Gastroesophageal sphincter (tissue), 4 donors: ENCODE data around the gene LYSMD3. TPM values are rescaled to one million over a fixed set of nuclear protein-coding genes. Genes with fewer than 3 reads are reported as not detected.

ENCODE experiments used
- ATAC-seq: fragments of 150-250 bp; one replicate; pipeline ENCODE4 v1.9.1; 2016; ENCODE audit warnings: mild to moderate bottlenecking, moderate library complexity
- H3K27ac ChIP-seq, 4 donors: fragments of 200-600 bp; sonication (generic) in 3 of 4; 1 replicate in 3 of 4; 2 replicates in 1 of 4; pipeline ENCODE4 v1.5.1; 2016 to 2019
- H3K27me3 ChIP-seq: fragments of 200-600 bp; sonication (generic); one replicate; pipeline ENCODE4 v1.5.1; 2019
- H3K36me3 ChIP-seq, 2 donors: fragments of 200-600 bp; sonication (generic); one replicate each; pipeline ENCODE4 v1.5.1; 2019; ENCODE audit warnings: control low read depth in 1 of 2
- H3K4me1 ChIP-seq, 3 donors: fragments of 200-600 bp; sonication (generic); 1 replicate in 2 of 3; 2 replicates in 1 of 3; pipeline ENCODE4 v1.5.1; 2016 to 2019; ENCODE audit warnings: control low read depth in 2 of 3
- H3K4me3 ChIP-seq, 2 donors: fragments of 200-600 bp; sonication (generic); one replicate each; pipeline ENCODE4 v1.5.1; 2019; ENCODE audit warnings: mild to moderate bottlenecking in 1 of 2, moderate library complexity in 1 of 2
- H3K9me3 ChIP-seq, 3 donors: fragments of 200-600 bp; sonication (generic); one replicate each; pipeline ENCODE4 v1.5.1; 2017 to 2019; ENCODE audit warnings: control low read depth in 2 of 3
- CTCF ChIP-seq, 4 experiments: fragments of 200-600 bp in 2 of 4; fragments of 450-650 bp in 2 of 4; sonication (generic) in 1 of 4; IDR thresholded peaks; one replicate each; pipeline ENCODE4 v1.5.1; 2017 to 2019; ENCODE audit warnings: antibody characterized with exemption in 4 of 4, mild to moderate bottlenecking in 2 of 4, moderate library complexity in 2 of 4
- EP300 ChIP-seq: sonication (generic); formaldehyde crosslinking; IDR thresholded peaks from one replicate; pipeline ENCODE4 v1.6.1; 2017; ENCODE audit warnings: antibody characterized with exemption, mild to moderate bottlenecking
- POLR2A ChIP-seq, 2 donors: fragments of 450-650 bp; IDR thresholded peaks; one replicate each; pipeline ENCODE4 v1.6.1; 2017; ENCODE audit warnings: antibody characterized with exemption in 2 of 2, mild to moderate bottlenecking in 2 of 2, moderate library complexity in 1 of 2
- POLR2AphosphoS5 ChIP-seq: sonication (generic); formaldehyde crosslinking; IDR thresholded peaks from one replicate; pipeline ENCODE4 v1.6.1; 2017; ENCODE audit warnings: antibody characterized with exemption
- WGBS, 2 donors: methylation state at CpG; one replicate each; pipeline ENCODE4 v1.1.5; 2018; ENCODE audit warnings: low coverage in 1 of 2; 5-methylcytosine and 5-hydroxymethylcytosine counted together
- total RNA-seq, 4 donors: library from RNA; depleted of rRNA; stranded (reverse); fragments of >200 nt; gene quantifications; one replicate each; pipeline ENCODE4 v1.1.0, GENCODE V29; 2016

LYSMD3 gene
- total RNA-seq, 4 donors from 2014 or later: 14.2 to 27.6 (median 22.0) TPM

GRCh38 chr5:90550963-90551362 is 21.6 kb upstream of the LYSMD3 start:
- Histone ChIP-seq H3K4me1 (no peaks in the 10 kb centered on the region), H3K27ac (no peak overlapping the region), H3K9me3 (no peaks in the 10 kb centered on the region), H3K4me3 (no peak overlapping the region), H3K27me3 (peaks cover 31% of the 10 kb centered on the region), H3K36me3 (no peaks in the 10 kb centered on the region)
- 77 to 85% methylated on average over 3 of the region's 3 CpGs for WGBS, 2 donors
- ATAC-seq: no peak
- TF ChIP-seq CTCF (IDR thresholded peaks at IDR 0.05) (no peak), POLR2AphosphoS5 (no peak), POLR2A (IDR thresholded peaks at IDR 0.05) (no peak), EP300 (no peak)

GRCh38 chr5:90549729-90550275 is 20.4 kb upstream of the LYSMD3 start:
- Histone ChIP-seq H3K4me1 (no peaks in the 10 kb centered on the region), H3K27me3 (peaks cover 22% of the 10 kb centered on the region), H3K9me3 (no peaks in the 10 kb centered on the region), H3K27ac (no peak overlapping the region), H3K36me3 (no peaks in the 10 kb centered on the region), H3K4me3 (no peak overlapping the region)
- 74 to 81% methylated on average over 2 of the region's 2 CpGs for WGBS, 2 donors
- ATAC-seq: no peak
- no peak for TF ChIP-seq EP300
- no peak for TF ChIP-seq POLR2A (IDR thresholded peaks at IDR 0.05)
- no peak for TF ChIP-seq POLR2AphosphoS5
- no peak for TF ChIP-seq CTCF (IDR thresholded peaks at IDR 0.05)

DNA sequence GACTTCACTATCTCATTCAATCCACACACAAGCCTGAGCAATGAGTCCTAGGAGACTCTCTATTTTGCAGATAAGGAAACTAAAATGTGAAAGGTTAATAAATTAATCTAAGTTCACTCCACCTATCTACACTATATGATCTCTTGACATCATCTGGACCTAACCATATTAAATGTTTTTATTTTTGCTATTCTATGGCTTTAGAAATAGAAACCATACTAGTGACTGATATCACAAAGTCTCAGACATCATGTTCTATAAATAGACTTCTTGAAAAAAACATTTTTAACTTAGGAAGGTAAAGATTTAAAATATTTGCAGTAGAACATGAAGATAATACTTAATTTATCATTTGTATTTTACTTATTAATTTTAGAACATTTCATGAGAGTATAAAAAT is 19.8 kb upstream of the LYSMD3 start:
- no peak for ATAC-seq
- TF ChIP-seq POLR2AphosphoS5 (no peak), POLR2A (IDR thresholded peaks at IDR 0.05) (no peak), CTCF (IDR thresholded peaks at IDR 0.05) (no peak), EP300 (no peak)

DNA sequence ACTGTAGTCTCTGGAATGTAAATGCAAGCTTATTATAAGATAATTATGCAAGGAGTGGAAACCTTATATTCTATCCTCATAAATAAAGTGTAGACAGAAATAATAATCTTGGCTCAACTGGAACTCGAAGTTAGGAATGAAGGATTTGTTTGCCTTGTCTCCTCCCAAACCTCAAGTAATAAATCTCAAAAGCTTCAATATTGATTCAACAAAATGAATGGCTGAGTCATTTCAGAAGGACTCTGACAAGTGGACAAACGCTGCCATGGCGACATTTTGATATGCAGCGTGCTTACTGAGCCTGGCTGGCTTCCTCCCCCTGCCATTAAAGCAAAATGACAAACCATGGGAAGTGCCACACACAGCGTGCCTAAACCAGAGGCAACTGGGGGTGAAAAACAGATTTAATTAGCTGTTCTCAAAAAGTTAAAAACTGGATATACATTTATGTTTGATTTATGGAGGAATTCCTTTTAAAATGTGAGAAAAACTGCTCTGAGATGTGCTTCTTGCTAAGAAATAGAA is 18.7 kb upstream of the LYSMD3 start:
- no peaks in the 10 kb centered on the region for H3K9me3 ChIP-seq
- H3K36me3 ChIP-seq: no peaks in the 10 kb centered on the region
- H3K27me3 ChIP-seq: peaks cover 14% of the 10 kb centered on the region
- 29 to 37% methylated on average over 2 to 5 of the region's 5 CpGs for WGBS, 2 donors
- no peak for ATAC-seq
- H3K27ac ChIP-seq: no peak overlapping the region
- TF ChIP-seq POLR2A (IDR thresholded peaks at IDR 0.05) (no peak), CTCF (IDR thresholded peaks at IDR 0.05) (no peak), EP300 (no peak), POLR2AphosphoS5 (no peak)
- H3K4me3 ChIP-seq: no peak overlapping the region
- H3K4me1 ChIP-seq: no peaks in the 10 kb centered on the region

More for the DNA sequence above, 19.8 kb upstream of the LYSMD3 start:
- Histone ChIP-seq H3K36me3 (no peaks in the 10 kb centered on the region), H3K4me3 (no peak overlapping the region), H3K4me1 (no peaks in the 10 kb centered on the region), H3K9me3 (no peaks in the 10 kb centered on the region), H3K27me3 (peaks cover 17% of the 10 kb centered on the region), H3K27ac (no peak overlapping the region)

- no peaks in the 10 kb centered on the region for H3K4me1 ChIP-seq
- no peak for ATAC-seq
- peaks cover 7% of the 10 kb centered on the region for H3K27me3 ChIP-seq
- no peaks in the 10 kb centered on the region for H3K36me3 ChIP-seq
- no peak overlapping the region for H3K4me3 ChIP-seq
- TF ChIP-seq EP300 (no peak), POLR2A (IDR thresholded peaks at IDR 0.05) (no peak), CTCF (IDR thresholded peaks at IDR 0.05) (no peak), POLR2AphosphoS5 (no peak)
- no peaks in the 10 kb centered on the region for H3K9me3 ChIP-seq
- 70% methylated on average over 1 of the region's 1 CpG; no CpG with 5 or more reads in 1 of the 2 donors for WGBS, 2 donors
- no peak overlapping the region for H3K27ac ChIP-seq
These were observed 17.7 kb upstream of the LYSMD3 start for GRCh38 chr5:90547072-90547536.
